ENCODE results near the gene USP31.

DNA sequence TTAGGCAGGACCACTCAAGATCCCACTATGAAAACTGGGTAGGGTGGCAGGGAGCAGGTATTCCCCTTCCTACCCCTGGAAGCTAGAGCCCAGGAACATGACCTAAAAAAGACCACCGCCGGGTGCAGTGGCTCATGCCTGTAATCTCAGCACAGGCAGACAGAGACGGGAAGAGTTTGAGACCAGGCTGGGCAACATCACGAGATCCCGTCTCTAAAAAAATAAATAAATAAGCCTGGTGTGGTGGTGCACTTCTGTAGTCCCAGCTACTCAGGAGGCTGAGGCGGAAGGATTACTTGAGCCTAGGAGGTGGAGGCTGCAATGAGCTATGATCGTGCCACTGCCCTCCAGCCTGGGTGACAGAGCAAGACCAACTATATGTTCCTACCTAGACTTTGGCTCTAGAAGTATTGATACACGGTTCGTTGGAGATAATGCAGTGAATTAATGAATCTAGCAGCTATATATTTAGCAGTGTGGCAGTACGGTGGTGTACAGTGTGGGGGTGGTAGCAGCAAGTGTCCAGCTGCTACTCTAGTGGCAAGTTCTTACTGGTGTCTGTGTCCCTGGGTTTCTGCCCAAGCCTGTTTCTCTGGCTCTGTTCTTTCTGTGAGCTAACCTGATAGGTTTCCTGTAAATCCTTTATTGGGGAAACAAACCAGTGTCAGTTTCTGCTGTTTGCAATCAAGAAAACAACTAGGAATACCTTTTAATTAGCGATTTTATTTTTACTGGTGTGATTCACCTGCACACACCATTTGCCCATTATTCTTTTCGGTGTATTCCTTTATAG is 3.3 kb upstream of the USP31 start:
- TF ChIP-seq, protein P1, sequence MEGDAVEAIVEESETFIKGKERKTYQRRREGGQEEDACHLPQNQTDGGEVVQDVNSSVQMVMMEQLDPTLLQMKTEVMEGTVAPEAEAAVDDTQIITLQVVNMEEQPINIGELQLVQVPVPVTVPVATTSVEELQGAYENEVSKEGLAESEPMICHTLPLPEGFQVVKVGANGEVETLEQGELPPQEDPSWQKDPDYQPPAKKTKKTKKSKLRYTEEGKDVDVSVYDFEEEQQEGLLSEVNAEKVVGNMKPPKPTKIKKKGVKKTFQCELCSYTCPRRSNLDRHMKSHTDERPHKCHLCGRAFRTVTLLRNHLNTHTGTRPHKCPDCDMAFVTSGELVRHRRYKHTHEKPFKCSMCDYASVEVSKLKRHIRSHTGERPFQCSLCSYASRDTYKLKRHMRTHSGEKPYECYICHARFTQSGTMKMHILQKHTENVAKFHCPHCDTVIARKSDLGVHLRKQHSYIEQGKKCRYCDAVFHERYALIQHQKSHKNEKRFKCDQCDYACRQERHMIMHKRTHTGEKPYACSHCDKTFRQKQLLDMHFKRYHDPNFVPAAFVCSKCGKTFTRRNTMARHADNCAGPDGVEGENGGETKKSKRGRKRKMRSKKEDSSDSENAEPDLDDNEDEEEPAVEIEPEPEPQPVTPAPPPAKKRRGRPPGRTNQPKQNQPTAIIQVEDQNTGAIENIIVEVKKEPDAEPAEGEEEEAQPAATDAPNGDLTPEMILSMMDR (IDR thresholded peaks at IDR 0.05): no peak
- no peak for TF ChIP-seq POLR2A (IDR thresholded peaks at IDR 0.05)
